Caco-2 (cell line): ENCODE measurements around the gene GFPT2. TPM values are rescaled to one million over a fixed set of nuclear protein-coding genes. Genes with fewer than 3 reads are reported as not detected.

ENCODE experiments used
- BruUV-seq: library from RNA; stranded (reverse); fragments of 400-500 nt; replicated peaks from 2 replicates; lab custom pipeline; 2021; lab: Mats Ljungman, UMichigan
- CTCF ChIA-PET: fragments of 300-600 bp; sonication (Branson Sonifier 250); formaldehyde crosslinking; loops from one replicate; lab custom pipeline; 2022; ENCODE audit warnings: antibody characterized with exemption; lab: Charles Lee
- POLR2A ChIA-PET: fragments of 300-600 bp; sonication (Branson Sonifier 250); formaldehyde crosslinking; loops from one replicate; lab custom pipeline; 2022; ENCODE audit warnings: antibody characterized with exemption; lab: Charles Lee
- DNase-seq, 2 experiments: peaks; one replicate each; pipeline versions ENCODE4 v3.0.0 to v3.0.0-alpha.2; 2020 to 2022
- H3K27me3 ChIP-seq: replicated peaks from 2 replicates; pipeline ENCODE4 v1.6.0; 2011; ENCODE audit warnings: low read length; ENCODE audit not compliant: control insufficient read depth, insufficient read depth
- H3K36me3 ChIP-seq: 2 replicates; pipeline ENCODE4 v1.5.1; 2011; ENCODE audit warnings: low read length; ENCODE audit not compliant: control insufficient read depth, insufficient read depth
- H3K4me1 ChIP-seq: fragments of 250-450 bp; sonication (Bioruptor Pico); 2 replicates; pipeline ENCODE4 v1.5.1; 2020; ENCODE audit warnings: mild to moderate bottlenecking
- H3K4me3 ChIP-seq: 2 replicates; pipeline ENCODE4 v1.5.1; 2011; ENCODE audit warnings: low read depth, mild to moderate bottlenecking, control low read depth, low read length
- H3K9me3 ChIP-seq: fragments of 250-450 bp; sonication (Bioruptor Pico); 2 replicates; pipeline ENCODE4 v1.5.1; 2020; ENCODE audit warnings: mild to moderate bottlenecking, moderate library complexity
- H3K27ac Mint-ChIP-seq: one replicate; pipeline ENCODE4 v1.8.0; 2022; ENCODE audit warnings: mixed read lengths; ENCODE audit not compliant: unreplicated experiment
- H3K27me3 Mint-ChIP-seq: one replicate; pipeline ENCODE4 v1.8.0; 2022; ENCODE audit warnings: mixed read lengths; ENCODE audit not compliant: insufficient read depth, unreplicated experiment
- H3K36me3 Mint-ChIP-seq: one replicate; pipeline ENCODE4 v1.8.0; 2022; ENCODE audit warnings: mild to moderate bottlenecking, mixed read lengths; ENCODE audit not compliant: insufficient read depth, unreplicated experiment
- H3K4me1 Mint-ChIP-seq: one replicate; pipeline ENCODE4 v1.8.0; 2022; ENCODE audit warnings: low read depth, mixed read lengths; ENCODE audit not compliant: unreplicated experiment
- H3K4me3 Mint-ChIP-seq: one replicate; pipeline ENCODE4 v1.8.0; 2022; ENCODE audit warnings: mild to moderate bottlenecking, moderate library complexity, mixed read lengths; ENCODE audit not compliant: unreplicated experiment
- H3K9me3 Mint-ChIP-seq: one replicate; pipeline ENCODE4 v1.8.0; 2022; ENCODE audit warnings: mixed read lengths; ENCODE audit not compliant: unreplicated experiment
- CTCF ChIP-seq, 2 experiments: fragments of 200-600 bp in 1 of 2; IDR thresholded peaks; 1 replicate in 1 of 2; 2 replicates in 1 of 2; pipeline versions ENCODE4 v1.5.1 to v1.8.0; 2011 to 2022; ENCODE audit warnings: antibody characterized with exemption in 1 of 2, control low read depth in 1 of 2, inconsistent platforms in 1 of 2, low read depth in 1 of 2, low read length in 1 of 2, mild to moderate bottlenecking in 1 of 2, moderate library complexity in 1 of 2; ENCODE audit not compliant: insufficient read depth in 1 of 2, severe bottlenecking in 1 of 2, unreplicated experiment in 1 of 2
- intact Hi-C: fragments of 100-400 bp; cut with micrococcal nuclease; formaldehyde crosslinking; loops from one replicate; pipeline ENCODE4 v1.10.0; 2022; ENCODE audit not compliant: unreplicated experiment
- total RNA-seq: library from RNA; stranded (reverse); gene quantifications from 2 replicates; pipeline ENCODE4 v1.2.3, GENCODE V29; 2022

GFPT2 gene
- total RNA-seq, 1 experiment from 2014 or later, result 1.6 TPM

GRCh38 chr5:180366326-180366725, 13.2 kb upstream of the GFPT2 start:
- POLR2A ChIA-PET, result no interaction called here
- no peaks in the 10 kb centered on the region for H3K4me1 Mint-ChIP-seq

GRCh38 chr5:180365829-180366228, 12.7 kb upstream of the GFPT2 start:
- Histone ChIP-seq H3K4me3 (no peak overlapping the region), H3K4me1 (no peaks in the 10 kb centered on the region), H3K9me3 (no peaks in the 10 kb centered on the region), H3K27me3 (no peaks in the 10 kb centered on the region), H3K36me3 (no peaks in the 10 kb centered on the region)
- no peaks in the 10 kb centered on the region for H3K9me3 Mint-ChIP-seq
- H3K27ac Mint-ChIP-seq, result no peak overlapping the region
- no peaks in the 10 kb centered on the region for H3K36me3 Mint-ChIP-seq
- ChIA-PET CTCF (no interaction called here), POLR2A (no interaction called here)
- H3K4me1 Mint-ChIP-seq, result no peaks in the 10 kb centered on the region
- H3K4me3 Mint-ChIP-seq, result no peak overlapping the region
- H3K27me3 Mint-ChIP-seq, result no peaks in the 10 kb centered on the region
- DNase-seq, result no peak
- no TSS peak for BruUV-seq
- intact Hi-C loops, result no loop called here
- no peak for TF ChIP-seq CTCF (IDR thresholded peaks at IDR 0.05; ENCODE audit: insufficient read depth in 1 of 2, low read depth in 1 of 2, low read length in 1 of 2, severe bottlenecking in 1 of 2, unreplicated experiment in 1 of 2)

More at GRCh38 chr5:180366326-180366725, 13.2 kb upstream of the GFPT2 start:
- Histone ChIP-seq H3K4me1 (no peaks in the 10 kb centered on the region), H3K27me3 (no peaks in the 10 kb centered on the region), H3K36me3 (no peaks in the 10 kb centered on the region), H3K9me3 (no peaks in the 10 kb centered on the region), H3K4me3 (no peak overlapping the region)
- H3K9me3 Mint-ChIP-seq, result no peaks in the 10 kb centered on the region
- TF ChIP-seq CTCF (IDR thresholded peaks at IDR 0.05; ENCODE audit: insufficient read depth in 1 of 2, low read depth in 1 of 2, low read length in 1 of 2, severe bottlenecking in 1 of 2, unreplicated experiment in 1 of 2), result no peak
- no peaks in the 10 kb centered on the region for H3K27me3 Mint-ChIP-seq
- BruUV-seq, result no TSS peak
- no peaks in the 10 kb centered on the region for H3K36me3 Mint-ChIP-seq
- CTCF ChIA-PET, result no interaction called here
- H3K27ac Mint-ChIP-seq, result no peak overlapping the region
- DNase-seq, result no peak
- intact Hi-C loops, result no loop called here
- no peak overlapping the region for H3K4me3 Mint-ChIP-seq

GRCh38 chr5:180364306-180364856, 11.2 kb upstream of the GFPT2 start:
- Mint-ChIP-seq H3K4me1 (no peaks in the 10 kb centered on the region), H3K9me3 (no peaks in the 10 kb centered on the region), H3K27me3 (no peaks in the 10 kb centered on the region), H3K4me3 (no peak overlapping the region), H3K36me3 (no peaks in the 10 kb centered on the region), H3K27ac (no peak overlapping the region)
- ChIA-PET POLR2A (no interaction called here), CTCF (no interaction called here)
- Histone ChIP-seq H3K4me3 (no peak overlapping the region), H3K36me3 (no peaks in the 10 kb centered on the region), H3K9me3 (no peaks in the 10 kb centered on the region), H3K4me1 (no peaks in the 10 kb centered on the region), H3K27me3 (no peaks in the 10 kb centered on the region)
- BruUV-seq, result no TSS peak
- intact Hi-C loops, result no loop called here
- no peak for DNase-seq
- TF ChIP-seq CTCF (IDR thresholded peaks at IDR 0.05; ENCODE audit: insufficient read depth in 1 of 2, low read depth in 1 of 2, low read length in 1 of 2, severe bottlenecking in 1 of 2, unreplicated experiment in 1 of 2), result no peak
